Fibroblast of lung (primary cell): ENCODE data around the gene GRK5. TPM values are rescaled to one million over a fixed set of nuclear protein-coding genes. Genes with fewer than 3 reads are reported as not detected.

ENCODE experiments used
- DNase-seq, 2 donors: peaks; one replicate each; pipeline versions ENCODE4 v3.0.0 to v3.0.0-alpha.2; 2010; ENCODE audit warnings: low read depth in 2 of 2
- H2AFZ ChIP-seq: 2 replicates; pipeline ENCODE4 v1.5.1; 2012; ENCODE audit warnings: low read length, control low read depth, inconsistent platforms
- H3K27ac ChIP-seq: 2 replicates; pipeline ENCODE4 v1.5.1; 2011; ENCODE audit warnings: low read length, control low read depth; ENCODE audit not compliant: insufficient read depth
- H3K27me3 ChIP-seq: 2 replicates; pipeline ENCODE4 v1.5.1; 2011; ENCODE audit warnings: mild to moderate bottlenecking, low read length; ENCODE audit not compliant: control insufficient read depth, insufficient read depth
- H3K36me3 ChIP-seq: 2 replicates; pipeline ENCODE4 v1.5.1; 2011; ENCODE audit warnings: low read length; ENCODE audit not compliant: control insufficient read depth, insufficient read depth
- H3K4me1 ChIP-seq: 2 replicates; pipeline ENCODE4 v1.5.1; 2011; ENCODE audit warnings: low read length; ENCODE audit not compliant: control insufficient read depth, insufficient read depth; ENCODE audit errors: extremely low read depth
- H3K4me2 ChIP-seq: 2 replicates; pipeline ENCODE4 v1.5.1; 2011; ENCODE audit warnings: low read length, control low read depth; ENCODE audit not compliant: insufficient read depth; ENCODE audit errors: extremely low read depth
- H3K4me3 ChIP-seq, 4 experiments: fragments of 200-600 bp in 1 of 4; sonication (generic) in 1 of 4; replicated peaks in 1 of 4; 2 replicates each; pipeline ENCODE4 v1.5.1; 2011 to 2016; ENCODE audit warnings: low read length in 4 of 4, low read depth in 3 of 4, mild to moderate bottlenecking in 3 of 4, control low read depth in 2 of 4, inconsistent platforms in 1 of 4, mixed read lengths in 1 of 4; ENCODE audit not compliant: insufficient read depth in 1 of 4; ENCODE audit errors: control extremely low read depth in 1 of 4
- H3K79me2 ChIP-seq: 2 replicates; pipeline ENCODE4 v1.5.1; 2012; ENCODE audit warnings: mild to moderate bottlenecking, low read length, inconsistent platforms; ENCODE audit not compliant: control insufficient read depth, insufficient read depth
- H3K9ac ChIP-seq: 2 replicates; pipeline ENCODE4 v1.5.1; 2011; ENCODE audit warnings: mild to moderate bottlenecking, low read length, control low read depth; ENCODE audit not compliant: insufficient read depth
- H3K9me3 ChIP-seq: 2 replicates; pipeline ENCODE4 v1.5.1; 2012; ENCODE audit warnings: low read depth, low read length; ENCODE audit not compliant: control insufficient read depth, insufficient read depth
- H4K20me1 ChIP-seq: 2 replicates; pipeline ENCODE4 v1.5.1; 2011; ENCODE audit warnings: low read length; ENCODE audit not compliant: control insufficient read depth, insufficient read depth; ENCODE audit errors: extremely low read depth
- EZH2 ChIP-seq: IDR thresholded peaks from 2 replicates; pipeline ENCODE4 v1.5.1; 2012; ENCODE audit warnings: low read length, control low read depth, mild to moderate bottlenecking; ENCODE audit errors: missing control alignments
- polyA plus RNA-seq, 2 donors: library from polyadenylated mRNA; depleted of rRNA in 1 of 2; stranded (reverse) in 1 of 2; unstranded in 1 of 2; fragments of >200 nt; gene quantifications; 2 replicates each; pipeline ENCODE4 v1.2.1, GENCODE V29; 2011 to 2012; ENCODE audit warnings: missing spikeins in 1 of 2
- total RNA-seq: library from RNA; depleted of rRNA; stranded (reverse); fragments of >200 nt; gene quantifications from 2 replicates; pipeline ENCODE4 v1.2.1, GENCODE V29; 2014
- TF ChIP-seq, protein P1 (sequence below), 2 donors: IDR thresholded peaks in 1 of 2; conservative IDR thresholded peaks in 1 of 2; 1 replicate in 1 of 2; 2 replicates in 1 of 2; pipeline ENCODE4 v1.5.1; 2011 to 2012; ENCODE audit warnings: low read length in 2 of 2, control low read depth in 1 of 2, inconsistent platforms in 1 of 2, low read depth in 1 of 2, mild to moderate bottlenecking in 1 of 2

The GRK5 gene
- total and polyA plus RNA-seq, 2 donors (not counting 1 experiment from before 2014, with no cell fraction given), result 24.1 to 90.3 TPM

DNA sequence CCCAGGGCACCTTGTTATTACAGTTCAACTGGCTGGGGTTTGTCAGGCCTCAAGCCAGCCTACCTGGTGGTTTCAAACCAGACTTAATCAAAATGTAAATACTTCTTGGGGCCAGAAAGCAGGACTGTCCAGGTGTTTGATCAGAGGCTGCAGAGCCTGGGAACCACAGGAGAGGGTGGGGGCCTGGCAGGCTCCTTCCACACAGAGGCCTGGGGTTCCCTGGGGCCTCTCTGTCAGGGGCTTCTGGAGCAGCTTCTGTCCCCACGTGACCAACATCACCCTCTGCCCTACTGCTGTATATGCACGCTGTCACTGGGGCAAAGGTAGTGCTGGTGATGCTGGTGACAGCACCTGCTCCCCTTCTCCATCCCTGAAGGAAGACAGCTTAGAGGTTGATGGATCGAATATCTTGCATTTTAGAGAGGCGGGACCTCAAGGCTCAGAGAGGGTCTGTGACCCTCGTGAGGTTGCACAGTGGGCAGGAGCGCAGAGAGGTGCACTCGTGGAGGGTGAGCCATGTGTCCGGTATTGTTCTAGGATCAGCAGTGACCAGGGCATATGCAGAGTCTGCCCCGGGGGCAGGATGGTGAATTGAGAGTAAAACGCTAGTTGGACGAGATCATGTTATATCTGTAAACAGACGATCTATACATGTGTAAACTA is 95.4 kb downstream of the GRK5 start:
- no peak for DNase-seq
- Histone ChIP-seq H2AFZ (no peak overlapping the region), H3K27me3 (no peaks in the 10 kb centered on the region), H3K36me3 (no peaks in the 10 kb centered on the region), H4K20me1 (no peaks in the 10 kb centered on the region), H3K27ac (no peak overlapping the region), H3K9ac (no peak overlapping the region), H3K4me3 (no peak overlapping the region), H3K4me2 (no peak overlapping the region), H3K9me3 (no peaks in the 10 kb centered on the region), H3K4me1 (peaks cover 14% of the 10 kb centered on the region), H3K79me2 (peaks cover 60% of the 10 kb centered on the region)
- TF ChIP-seq, protein P1, sequence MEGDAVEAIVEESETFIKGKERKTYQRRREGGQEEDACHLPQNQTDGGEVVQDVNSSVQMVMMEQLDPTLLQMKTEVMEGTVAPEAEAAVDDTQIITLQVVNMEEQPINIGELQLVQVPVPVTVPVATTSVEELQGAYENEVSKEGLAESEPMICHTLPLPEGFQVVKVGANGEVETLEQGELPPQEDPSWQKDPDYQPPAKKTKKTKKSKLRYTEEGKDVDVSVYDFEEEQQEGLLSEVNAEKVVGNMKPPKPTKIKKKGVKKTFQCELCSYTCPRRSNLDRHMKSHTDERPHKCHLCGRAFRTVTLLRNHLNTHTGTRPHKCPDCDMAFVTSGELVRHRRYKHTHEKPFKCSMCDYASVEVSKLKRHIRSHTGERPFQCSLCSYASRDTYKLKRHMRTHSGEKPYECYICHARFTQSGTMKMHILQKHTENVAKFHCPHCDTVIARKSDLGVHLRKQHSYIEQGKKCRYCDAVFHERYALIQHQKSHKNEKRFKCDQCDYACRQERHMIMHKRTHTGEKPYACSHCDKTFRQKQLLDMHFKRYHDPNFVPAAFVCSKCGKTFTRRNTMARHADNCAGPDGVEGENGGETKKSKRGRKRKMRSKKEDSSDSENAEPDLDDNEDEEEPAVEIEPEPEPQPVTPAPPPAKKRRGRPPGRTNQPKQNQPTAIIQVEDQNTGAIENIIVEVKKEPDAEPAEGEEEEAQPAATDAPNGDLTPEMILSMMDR (conservative IDR thresholded peaks at IDR 0.05 in 1 of 2, IDR thresholded peaks at IDR 0.05 in 1 of 2; ENCODE audit: low read depth in 1 of 2, low read length in 2 of 2), result no peak
- no peak for TF ChIP-seq EZH2

GRCh38 chr10:119303886-119304285 is 96.5 kb downstream of the GRK5 start:
- Histone ChIP-seq H3K9me3 (no peaks in the 10 kb centered on the region), H3K79me2 (peaks cover 58% of the 10 kb centered on the region), H3K36me3 (no peaks in the 10 kb centered on the region), H3K4me3 (no peak overlapping the region), H3K27me3 (no peaks in the 10 kb centered on the region), H3K4me2 (no peak overlapping the region), H4K20me1 (no peaks in the 10 kb centered on the region), H3K27ac (no peak overlapping the region), H2AFZ (no peak overlapping the region), H3K4me1 (peaks cover 14% of the 10 kb centered on the region), H3K9ac (no peak overlapping the region)
- no peak for TF ChIP-seq EZH2
- TF ChIP-seq, protein P1 (conservative IDR thresholded peaks at IDR 0.05 in 1 of 2, IDR thresholded peaks at IDR 0.05 in 1 of 2; ENCODE audit: low read depth in 1 of 2, low read length in 2 of 2), result no peak
- DNase-seq, result no peak

DNA sequence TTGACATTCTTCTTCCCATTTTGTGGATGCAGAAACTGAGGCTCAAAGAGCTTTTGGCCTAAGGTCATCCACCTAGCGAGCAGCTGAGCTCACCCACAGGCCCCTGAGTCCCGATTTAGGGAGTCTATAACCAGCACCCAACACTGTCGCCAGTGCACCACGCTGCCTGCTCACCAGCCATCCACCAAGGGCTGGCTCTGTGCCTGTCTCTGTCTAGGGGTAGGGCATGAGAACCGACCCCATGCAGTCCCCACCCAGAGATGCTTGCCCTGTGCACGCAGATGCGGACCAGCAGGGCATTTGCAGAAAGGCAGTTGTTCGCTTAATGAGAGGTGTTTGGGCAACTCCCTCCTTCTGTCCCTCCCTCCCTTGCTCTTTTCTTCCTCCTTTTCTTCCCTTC is 97.2 kb downstream of the GRK5 start:
- Histone ChIP-seq H3K4me1 (peaks cover 16% of the 10 kb centered on the region), H4K20me1 (no peaks in the 10 kb centered on the region), H3K9me3 (no peaks in the 10 kb centered on the region), H3K9ac (no peak overlapping the region), H3K4me3 (no peak overlapping the region), H3K36me3 (no peaks in the 10 kb centered on the region), H2AFZ (no peak overlapping the region), H3K27me3 (no peaks in the 10 kb centered on the region), H3K79me2 (peaks cover 62% of the 10 kb centered on the region), H3K27ac (no peak overlapping the region), H3K4me2 (no peak overlapping the region)
- no peak for TF ChIP-seq EZH2
- TF ChIP-seq, protein P1 (conservative IDR thresholded peaks at IDR 0.05 in 1 of 2, IDR thresholded peaks at IDR 0.05 in 1 of 2; ENCODE audit: low read depth in 1 of 2, low read length in 2 of 2), result no peak
- no peak for DNase-seq
